Astrocyte of the hippocampus (primary cell): ENCODE measurements around the gene PCSK4.
"Not testable (repeated sequence)": the region's sequence is repeated elsewhere in the genome, so short reads cannot be mapped to it uniquely, and the experiment has no call there.

ENCODE experiments used
- DNase-seq: peaks from one replicate; pipeline ENCODE4 v3.0.0; 2011; ENCODE audit warnings: low read depth, low spot score

Gene PCSK4

DNA sequence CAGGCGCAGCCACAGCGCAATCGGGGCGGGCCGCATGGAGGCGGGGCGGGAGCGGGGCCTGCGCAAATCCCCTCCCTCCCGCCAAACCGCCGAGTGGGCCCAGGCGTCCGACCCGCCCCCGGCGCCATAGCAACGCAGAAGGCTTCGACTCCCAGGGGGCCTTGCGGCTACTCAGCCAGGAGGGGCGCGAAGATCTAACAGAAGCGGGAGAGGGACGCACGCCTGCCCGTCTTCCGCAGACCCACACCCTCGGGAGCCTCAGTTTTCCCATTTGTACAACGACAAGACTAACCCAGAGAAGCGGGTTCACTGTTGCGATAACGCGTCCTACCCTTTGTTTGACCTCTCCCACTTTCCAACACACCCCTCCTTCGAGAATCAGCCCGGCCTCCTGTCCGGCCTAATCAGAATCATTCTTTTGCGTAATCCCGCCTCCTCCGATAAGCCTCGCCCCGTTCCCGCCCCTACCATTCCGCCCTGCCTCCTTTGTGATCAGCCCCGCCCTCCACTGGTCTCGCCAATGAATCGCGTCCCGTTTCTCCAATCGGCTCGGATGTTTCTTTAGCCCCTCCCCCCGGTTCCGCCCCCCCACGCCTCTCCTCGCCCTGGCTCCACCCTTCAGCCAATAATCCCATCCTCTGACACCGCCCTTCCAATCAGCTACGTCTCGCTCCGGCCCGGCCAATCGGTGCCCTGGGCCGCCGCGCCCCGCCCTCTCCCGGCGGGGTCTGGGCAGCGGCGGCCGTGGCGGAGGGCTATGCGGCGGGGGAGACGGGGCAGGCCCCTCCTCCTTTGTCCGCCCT lies at the start of gene PCSK4:
TSS of gene PCSK4 (minus strand) at position 40 of the 803 bp plus-strand sequence. CDS start at position 36, 4 bp downstream.
- DNase-seq, result peak; percentile 99

DNA sequence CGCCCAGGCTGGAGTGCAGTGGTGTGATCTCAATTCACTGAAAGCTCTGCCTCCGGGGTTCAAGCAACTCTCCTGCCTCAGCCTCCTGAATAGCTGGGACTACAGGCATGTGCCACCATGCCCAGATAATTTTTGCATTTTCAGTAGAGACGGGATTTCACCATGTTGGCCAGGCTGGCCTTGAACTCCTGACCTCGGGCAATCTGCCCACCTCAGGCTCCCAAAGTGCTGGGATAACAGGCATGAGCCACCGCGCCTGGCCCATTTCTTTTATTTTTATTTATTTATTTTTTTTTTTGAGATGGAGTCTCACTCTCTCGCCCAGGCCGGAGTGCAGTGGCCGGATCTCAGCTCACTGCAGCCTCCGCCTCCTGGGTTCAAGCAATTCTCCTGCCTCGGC lies 49.6 kb upstream of the PCSK4 start:
- DNase-seq, result not testable (repeated sequence)

DNA sequence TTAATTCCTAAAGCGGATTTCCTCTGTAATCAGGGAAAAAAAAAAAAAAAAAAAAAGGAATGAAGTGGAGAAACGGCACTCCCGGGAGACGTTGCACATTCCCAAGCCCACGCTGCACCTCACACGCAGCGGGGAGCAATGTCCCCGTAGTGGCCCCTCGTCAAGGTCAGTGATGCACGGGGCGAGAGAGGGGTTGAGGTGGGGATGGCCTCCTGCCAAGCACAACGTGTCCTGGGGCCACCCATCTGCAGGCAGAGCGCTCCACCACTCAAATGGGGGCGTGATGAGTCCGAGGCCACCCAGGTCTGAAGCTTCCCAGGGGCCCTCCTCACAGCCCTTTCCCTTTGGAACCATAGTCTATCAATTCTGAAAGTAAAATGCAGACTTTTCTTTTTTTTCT lies 48.8 kb upstream of the PCSK4 start:
- DNase-seq, result no peak

DNA sequence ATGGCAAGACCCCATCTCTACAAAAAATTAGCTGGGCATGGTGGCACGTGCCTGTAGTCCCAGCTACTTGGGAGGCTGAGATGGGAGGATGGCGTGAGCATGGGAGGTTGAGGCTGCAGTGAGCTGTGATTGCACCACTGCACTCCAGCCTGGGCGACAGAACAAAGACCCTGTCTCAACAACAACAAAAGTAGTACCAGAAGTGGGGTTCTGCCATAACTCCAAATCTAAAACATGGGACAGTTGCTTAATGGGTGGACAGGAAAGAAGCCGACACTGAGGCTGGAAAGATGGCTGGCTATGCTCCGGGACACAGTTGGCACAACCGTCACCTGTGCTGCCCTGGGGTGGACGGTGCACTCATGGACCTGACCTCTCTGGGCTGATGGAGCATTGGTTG lies 45.5 kb upstream of the PCSK4 start:
- not testable (repeated sequence) for DNase-seq

DNA sequence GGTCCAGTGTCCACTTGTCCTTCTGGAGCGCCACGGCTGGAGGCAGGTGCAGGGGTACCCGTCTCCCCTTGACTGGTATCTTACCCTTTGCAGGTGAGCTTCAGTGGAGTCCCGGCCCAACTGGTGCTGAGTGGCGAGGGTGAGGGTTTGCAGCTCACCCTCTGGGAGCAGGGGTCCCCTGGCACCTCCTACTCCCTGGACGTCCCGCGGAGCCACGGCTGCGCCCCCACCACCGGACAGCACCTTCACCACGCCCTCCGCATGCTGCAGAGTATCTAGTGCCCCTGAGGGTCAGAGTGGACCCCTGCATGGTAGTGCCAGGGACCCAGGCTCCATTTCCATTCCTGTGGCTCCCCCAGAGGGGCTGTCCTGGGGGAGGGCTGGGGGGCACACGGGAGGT lies 44.8 kb upstream of the PCSK4 start:
- DNase-seq, result no peak

DNA sequence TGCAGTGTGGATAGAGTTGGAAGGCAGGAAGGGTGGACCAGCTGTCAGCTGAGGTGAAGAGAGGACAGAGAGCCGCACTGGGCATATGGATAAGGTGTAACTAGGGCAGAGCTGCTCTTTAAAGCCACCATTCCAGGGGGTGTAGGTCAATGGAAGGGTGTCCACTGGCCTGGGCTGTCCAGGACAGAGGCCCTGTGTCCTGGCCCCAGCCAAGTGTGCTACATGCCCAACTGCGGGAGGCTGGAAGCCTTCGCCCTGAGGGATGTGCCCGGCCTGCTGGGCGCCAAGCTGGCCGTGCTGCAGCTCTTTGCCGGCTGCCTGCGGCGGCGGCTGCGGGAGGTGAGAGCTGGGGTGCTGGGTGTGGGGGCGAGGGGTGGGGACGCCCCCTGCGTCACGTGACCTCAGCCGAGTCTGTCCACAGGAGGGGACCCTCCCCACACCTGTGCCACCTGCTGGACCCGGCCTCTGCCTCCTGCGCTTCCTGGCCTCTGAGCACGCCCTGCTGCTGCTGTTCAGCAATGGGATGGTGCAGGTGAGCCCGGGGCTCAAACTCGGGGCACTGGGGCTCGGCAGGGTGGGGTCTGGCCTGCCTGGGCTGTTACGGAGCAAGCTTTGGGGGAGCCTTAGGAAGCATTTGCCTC lies 43.5 kb upstream of the PCSK4 start:
- no peak for DNase-seq

DNA sequence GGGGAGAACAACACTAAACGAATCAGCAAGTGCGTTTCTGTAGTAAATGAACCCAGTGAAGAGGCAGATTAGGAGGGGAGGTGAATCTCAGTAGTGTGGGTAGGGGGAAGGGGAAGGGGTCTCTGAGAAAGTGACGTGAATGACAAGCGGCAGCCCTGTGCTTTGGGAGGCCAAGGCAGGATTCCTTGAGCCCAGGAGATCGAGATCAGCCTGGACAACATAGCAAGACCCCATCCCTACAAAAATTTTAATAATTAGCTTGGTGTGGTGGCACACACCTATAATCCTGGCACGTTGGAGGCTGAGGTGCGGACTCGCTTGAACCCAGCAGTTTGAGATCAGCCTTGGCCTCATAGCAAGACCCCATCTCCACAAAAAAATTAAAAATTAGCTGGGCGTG lies 41.9 kb upstream of the PCSK4 start:
- no peak for DNase-seq

DNA sequence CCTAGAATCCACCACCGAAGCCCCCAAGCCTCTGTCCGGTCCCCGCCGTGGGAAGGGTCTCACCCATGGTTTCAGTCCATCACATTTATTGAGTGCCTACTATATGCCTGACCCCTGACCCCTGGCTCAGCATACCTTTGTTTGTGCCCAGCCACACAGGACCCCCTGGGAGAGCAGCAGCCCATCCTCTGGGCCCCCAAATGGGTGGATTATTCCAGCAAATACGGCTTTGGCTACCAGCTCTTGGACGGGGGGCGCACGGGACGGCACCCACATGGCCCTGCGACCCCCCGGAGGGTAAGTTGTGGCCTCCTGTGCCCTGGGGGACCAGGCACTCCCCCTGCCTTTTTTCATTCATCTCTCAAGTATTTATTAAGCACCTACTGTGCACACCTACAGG lies 41.4 kb upstream of the PCSK4 start:
- DNase-seq, result no peak

DNA sequence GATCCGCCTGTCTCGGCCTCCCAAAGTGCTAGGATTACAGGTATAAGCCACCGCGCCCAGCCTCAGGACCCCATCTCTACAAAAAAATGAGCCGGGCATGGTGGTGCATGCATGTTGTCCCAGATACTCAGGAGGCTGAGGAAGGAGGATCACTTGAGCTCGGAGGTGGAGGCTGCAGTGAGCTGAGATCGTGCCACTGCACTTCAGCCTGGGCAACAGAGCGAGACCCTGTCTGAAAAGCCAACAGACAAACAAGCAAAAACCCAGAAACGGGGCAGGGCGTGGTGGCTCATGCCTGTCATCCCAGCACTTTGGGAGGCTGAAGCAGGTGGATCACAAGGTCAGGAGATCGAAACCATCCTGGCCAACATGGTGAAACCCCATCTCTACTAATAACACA lies 40.7 kb upstream of the PCSK4 start:
- not testable (repeated sequence) for DNase-seq

DNA sequence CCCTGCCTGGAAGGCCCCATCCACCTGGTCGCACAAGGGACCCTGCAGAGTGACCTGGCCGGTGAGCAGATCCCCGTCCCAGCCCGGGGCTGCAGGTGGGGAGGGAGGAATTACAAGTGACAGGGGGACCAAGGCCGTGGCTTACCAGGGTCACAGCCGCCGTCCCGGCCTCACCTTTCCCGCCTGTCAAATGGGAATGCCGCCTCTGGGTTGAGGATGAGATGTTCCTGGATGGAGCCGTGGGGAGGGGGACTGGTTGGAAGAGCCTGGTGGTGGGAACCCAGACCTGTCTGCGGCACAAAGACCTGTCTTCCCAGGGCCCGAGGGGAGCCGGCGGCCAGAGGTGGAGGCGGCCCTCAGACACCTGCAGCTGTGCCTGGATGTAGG lies 39.3 kb upstream of the PCSK4 start:
- DNase-seq, result no peak

DNA sequence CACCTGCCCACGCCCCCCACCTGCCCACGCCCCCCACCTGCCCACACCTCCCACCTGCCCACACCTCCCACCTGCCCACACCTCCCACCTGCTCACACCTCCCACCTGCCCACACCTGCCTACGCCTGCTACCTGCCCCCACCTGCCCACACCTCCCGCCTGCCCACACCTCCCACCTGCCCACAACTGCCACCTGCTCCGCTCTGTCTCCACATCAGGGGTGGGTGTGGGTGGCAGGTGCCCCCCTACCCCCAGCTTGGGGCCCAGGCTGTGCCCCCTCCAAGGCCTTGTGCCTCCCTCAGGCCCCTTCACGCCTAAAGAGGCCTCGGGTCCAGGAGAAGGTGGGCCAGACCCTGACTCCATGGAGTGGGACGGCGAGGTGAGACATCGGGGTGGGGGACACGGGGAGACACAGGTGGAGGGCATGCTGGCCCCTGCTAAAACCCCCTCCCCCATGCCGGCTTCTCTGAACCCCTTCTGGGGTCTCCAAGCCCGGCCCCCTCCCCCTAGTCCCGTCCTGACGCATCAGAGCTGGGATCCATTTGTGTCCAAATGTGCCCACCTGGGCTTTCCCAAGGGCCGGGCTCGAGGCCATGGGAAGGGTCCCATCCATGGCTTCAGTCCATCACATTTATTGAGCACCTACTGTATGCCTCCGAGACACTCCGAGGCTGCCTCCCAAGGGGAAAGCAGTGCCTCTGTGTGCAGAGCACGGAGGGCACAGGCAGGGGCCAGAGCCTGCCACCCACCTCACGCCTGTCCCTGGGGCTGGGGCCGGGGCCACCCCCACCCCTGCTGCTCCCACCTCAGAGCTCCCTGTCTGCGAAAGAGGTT lies 38.7 kb upstream of the PCSK4 start:
- no peak for DNase-seq

DNA sequence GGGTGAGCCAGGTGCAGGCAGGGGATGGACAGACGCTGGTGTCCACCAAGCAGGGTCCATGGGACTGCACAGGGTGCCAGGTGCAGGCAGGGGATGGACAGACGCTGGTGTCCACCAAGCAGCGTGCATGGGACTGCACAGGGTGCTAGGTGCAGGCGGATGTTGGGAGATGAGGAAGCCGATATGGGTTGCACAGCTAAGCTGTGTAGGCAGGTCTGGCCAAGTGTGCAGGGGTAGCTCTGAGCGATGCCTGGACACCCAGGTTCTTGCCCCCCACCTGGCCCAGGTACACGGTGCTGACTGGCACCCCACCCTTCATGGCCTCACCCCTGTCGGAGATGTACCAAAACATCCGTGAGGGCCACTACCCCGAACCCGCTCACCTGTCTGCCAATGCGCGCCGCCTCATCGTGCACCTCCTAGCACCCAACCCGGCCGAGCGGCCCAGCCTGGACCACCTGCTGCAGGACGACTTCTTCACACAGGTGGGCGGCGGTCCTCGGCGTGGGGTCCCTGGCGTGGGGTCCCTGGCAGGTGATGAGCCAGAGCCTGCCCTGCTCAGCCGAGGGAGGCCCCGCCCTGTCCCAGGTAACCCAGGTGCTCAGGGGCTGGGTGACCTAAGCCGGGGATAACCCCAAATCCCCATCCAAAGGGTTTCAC lies 37.6 kb upstream of the PCSK4 start:
- no peak for DNase-seq

DNA sequence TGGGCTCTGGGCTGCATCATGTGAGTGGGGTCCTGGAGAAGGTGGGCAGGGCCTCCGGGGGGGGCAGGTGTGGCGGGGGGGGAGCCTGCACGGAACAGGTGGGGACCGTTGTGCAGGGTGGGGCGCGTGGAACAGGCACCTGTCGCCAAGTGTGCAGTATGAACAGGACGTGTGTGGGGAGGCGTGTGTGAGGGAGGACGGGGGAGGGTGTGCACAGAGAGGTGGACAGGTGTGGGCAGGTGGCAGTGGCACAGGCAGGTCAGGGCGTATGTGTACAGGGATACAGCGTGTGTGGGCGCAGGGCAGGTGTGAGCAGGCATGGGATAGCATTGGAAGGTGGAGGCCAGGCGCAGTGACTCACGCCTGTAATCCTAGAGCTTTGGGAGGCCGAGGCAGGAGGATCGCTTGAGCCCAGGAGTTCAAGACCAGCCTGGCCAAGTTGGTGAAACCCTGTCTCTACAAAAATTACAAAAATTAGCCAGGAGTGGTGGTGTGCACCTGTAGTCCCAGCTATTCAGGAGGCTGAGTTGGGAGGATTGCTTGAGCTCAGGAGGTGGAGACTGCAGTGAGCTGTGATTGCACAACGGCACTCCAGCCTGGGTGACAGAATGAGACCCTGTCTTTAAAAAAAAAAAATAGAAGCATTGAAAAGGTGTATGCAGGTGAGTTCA lies 37.0 kb upstream of the PCSK4 start:
- DNase-seq, result no peak

DNA sequence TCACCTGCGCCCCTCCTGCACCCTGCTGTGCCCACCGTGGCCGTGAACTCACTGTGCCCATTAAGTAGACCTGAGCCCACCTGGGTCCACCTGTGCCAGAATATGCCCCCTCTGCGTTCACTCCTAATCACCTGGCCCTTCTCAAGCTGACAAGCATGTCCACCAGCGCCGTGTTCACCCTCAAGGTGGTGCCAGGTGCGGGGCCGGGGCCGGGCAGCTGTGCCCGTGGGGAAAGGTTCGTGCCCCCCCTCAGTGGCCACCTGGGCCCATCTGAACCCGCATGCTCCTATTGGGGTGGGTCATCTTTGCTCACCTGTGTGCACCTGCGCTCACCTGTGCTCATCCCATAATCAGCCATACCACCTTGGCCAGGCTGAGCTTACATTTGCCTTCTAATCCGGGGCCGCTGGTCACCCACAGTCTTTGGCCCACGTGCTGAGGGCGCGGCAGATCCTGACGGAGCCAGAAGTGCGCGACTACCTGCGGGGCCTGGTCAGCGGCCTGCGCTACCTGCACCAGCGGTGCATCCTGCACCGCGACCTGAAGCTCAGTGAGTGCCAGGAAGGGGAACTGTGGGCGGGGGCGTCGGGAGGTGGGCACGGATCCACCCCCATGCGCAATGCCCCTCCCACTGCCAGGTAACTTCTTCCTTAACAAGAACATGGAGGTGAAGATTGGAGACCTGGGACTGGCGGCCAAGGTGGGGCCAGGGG lies 36.1 kb upstream of the PCSK4 start:
- no peak for DNase-seq

DNA sequence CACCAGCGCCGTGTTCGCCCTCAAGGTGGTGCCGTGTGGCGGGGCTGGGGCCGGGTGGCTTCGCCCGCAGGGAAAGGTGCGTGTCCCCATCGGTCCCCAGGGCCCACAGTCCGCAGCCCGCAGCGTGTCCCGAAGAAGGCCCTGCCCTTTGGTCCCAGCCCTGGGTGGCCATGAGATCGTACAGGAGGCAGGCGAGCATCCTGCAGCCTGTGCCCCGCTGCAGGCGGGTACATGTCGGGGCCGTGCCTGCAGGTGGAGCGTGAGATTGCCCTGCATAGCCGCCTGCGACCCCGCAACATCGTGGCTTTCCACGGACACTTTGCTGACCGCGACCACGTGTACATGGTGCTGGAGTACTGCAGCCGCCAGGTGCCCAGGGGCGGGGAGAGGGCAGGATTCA lies 35.2 kb upstream of the PCSK4 start:
- no peak for DNase-seq

DNA sequence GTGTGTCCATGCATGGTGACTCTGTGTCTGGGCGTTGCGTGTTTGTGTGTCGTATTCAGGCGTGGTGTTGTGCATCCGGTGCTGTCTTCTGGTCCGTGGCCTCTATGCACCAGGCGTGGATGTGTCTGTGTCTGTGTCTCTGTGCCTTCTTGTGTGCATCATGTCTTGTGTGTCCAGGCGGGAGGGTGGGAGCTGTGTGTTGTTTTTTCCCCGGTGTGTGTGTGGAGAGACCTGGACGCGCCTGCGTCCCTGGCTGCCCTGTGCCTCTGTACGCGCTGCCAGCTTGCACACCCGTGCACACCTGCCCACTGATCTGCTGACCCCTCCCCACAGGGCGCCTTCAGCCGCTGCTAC lies 34.8 kb upstream of the PCSK4 start:
- DNase-seq, result no peak

DNA sequence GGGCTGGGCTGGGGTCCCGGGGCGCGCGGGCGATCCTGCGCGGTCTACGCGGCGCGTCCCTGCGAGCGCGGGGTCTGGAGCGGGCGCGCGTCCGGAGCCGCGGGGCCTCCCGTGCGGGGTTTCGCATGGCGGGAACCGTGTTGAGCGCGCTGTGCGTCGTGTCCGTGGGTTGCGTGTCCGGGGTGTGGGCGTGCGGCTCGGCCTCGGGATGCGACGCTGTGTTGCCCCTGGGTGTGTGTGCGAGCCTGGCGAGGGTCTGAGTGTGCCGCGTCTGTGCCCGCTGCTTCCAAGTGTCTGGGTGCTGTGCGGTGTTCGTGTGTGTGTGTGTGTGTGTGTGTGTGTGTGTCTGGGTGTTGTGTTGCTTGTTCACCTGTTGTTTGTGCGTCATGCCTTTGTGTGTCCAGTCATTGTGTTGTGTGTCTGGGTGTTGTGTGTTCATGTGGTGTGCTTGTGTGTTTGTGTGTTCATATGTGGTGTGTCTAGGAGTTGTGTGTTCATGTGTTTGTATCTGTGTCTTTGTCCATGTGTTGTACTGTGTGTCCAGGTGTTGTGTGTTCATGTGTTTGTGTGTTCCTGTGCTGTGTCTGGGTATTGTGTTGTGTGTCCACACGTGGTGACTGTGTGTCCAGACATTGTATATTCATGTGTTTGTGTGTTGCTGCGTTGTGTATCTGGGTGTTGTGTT lies 34.3 kb upstream of the PCSK4 start:
- no peak for DNase-seq

DNA sequence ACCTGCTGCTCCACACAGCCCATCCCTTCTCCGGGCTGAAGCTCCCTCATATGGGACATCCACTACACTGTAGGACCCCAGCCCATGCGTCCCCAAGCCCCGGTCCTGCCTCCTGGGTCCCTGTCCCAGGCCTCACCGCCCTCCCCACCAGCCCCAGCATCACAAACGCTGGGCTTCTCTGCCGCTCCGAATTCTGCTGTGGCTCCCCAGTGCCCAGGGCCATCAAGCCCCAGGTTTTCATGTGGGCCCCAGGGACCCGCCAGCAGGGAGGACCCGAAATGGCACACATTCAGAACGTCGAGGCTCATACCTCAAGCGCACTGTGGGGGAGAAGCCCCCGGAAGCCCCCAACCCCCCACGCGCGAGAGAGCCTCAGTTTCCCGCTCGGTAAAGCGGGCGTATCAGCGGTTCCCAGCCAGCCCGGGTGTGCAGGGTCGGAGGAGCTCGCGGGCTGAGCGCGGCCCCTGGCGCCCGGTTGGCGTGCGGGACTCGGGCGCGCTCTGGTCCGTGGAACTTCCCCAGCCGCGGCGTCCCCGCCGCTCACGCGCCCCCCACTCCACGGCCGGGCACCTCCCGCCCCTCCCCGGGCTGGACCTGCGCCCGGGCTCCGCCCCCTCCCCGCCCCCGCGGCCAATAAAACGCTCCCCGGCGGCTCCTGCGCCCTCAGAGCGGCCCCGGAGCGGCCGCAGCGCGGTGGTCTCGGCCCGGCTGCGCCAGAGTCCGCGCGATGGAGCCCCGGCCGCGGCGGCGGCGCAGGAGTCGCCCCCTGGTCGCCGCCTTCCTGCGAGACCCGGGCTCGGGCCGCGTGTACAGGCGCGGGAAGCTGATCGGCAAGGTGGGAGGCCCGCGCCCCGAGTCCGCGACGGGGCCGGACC lies 33.5 kb upstream of the PCSK4 start, which contains the start of gene PLK5:
TSS of gene PLK5 (plus strand) at position 666 of the 875 bp plus-strand sequence. CDS start 2,920 bp downstream, outside the sequence.
- DNase-seq, result no peak

DNA sequence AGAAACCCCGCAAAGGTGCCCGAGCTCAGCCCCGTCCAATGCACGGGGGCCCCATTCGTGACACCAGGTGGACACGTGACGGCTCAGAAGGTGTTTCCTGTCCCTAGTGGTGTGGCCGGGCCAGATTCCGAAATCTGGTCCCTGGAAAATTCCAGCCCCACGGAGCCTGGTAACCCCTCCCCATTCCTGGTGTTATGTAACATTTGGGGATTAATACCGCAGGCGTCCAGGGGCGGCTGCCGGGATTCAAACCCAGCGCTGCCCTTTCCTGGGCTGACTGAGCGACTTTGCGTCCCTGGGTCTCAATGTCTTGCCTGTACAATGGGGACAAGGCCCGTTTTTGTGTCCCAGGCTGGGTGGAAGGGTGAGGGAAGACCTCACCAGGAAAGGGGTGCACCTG lies 32.7 kb upstream of the PCSK4 start:
- no peak for DNase-seq
